ENCODE measurements around the gene CRK.
"Not testable (repeated sequence)": the region's sequence is repeated elsewhere in the genome, so short reads cannot be mapped to it uniquely, and the experiment has no call there.

The CRK gene

GRCh38 chr17:1387490-1388227 is 68.4 kb downstream of the CRK start:
- DNase-seq (ENCODE audit: low read depth), result not testable (repeated sequence)

- DNase-seq (ENCODE audit: low read depth), result not testable (repeated sequence)
Observed at GRCh38 chr17:1386675-1387190, 69.3 kb downstream of the CRK start.

- no peak for DNase-seq (ENCODE audit: low read depth)
Observed at GRCh38 chr17:1386265-1386664, 69.8 kb downstream of the CRK start.

GRCh38 chr17:1385861-1386260 is 70.2 kb downstream of the CRK start:
- DNase-seq (ENCODE audit: low read depth), result no peak

- no peak for DNase-seq (ENCODE audit: low read depth)
Observed at GRCh38 chr17:1384905-1385435, 71.1 kb downstream of the CRK start.

GRCh38 chr17:1379930-1380313 is 76.1 kb downstream of the CRK start:
- no peak for DNase-seq (ENCODE audit: low read depth)

- DNase-seq (ENCODE audit: low read depth), result no peak
Observed at GRCh38 chr17:1379208-1379929, 76.7 kb downstream of the CRK start.

GRCh38 chr17:1378476-1378860 is 77.6 kb downstream of the CRK start:
- not testable (repeated sequence) for DNase-seq (ENCODE audit: low read depth)

- no peak for DNase-seq (ENCODE audit: low read depth)
Observed at GRCh38 chr17:1377334-1377733, 78.7 kb downstream of the CRK start.

GRCh38 chr17:1376061-1376460 is 80.0 kb downstream of the CRK start:
- no peak for DNase-seq (ENCODE audit: low read depth)

GRCh38 chr17:1375615-1376014 is 80.4 kb downstream of the CRK start:
- no peak for DNase-seq (ENCODE audit: low read depth)

GRCh38 chr17:1374431-1375177 is 81.4 kb downstream of the CRK start:
- DNase-seq (ENCODE audit: low read depth), result no peak

GRCh38 chr17:1373707-1374237 is 82.3 kb downstream of the CRK start:
- DNase-seq (ENCODE audit: low read depth), result no peak

GRCh38 chr17:1372618-1373017 is 83.4 kb downstream of the CRK start:
- DNase-seq (ENCODE audit: low read depth), result no peak

- no peak for DNase-seq (ENCODE audit: low read depth)
Observed at GRCh38 chr17:1371893-1372590, 84.0 kb downstream of the CRK start.

Data from stromal cell of bone marrow (primary cell).